GM21825 (cell line): ENCODE measurements around the gene PPFIA4.

Experiments used
- ATAC-seq: cut with Tn5 transposase; IDR thresholded peaks from one replicate; pipeline ENCODE4 v1.9.1; 2021; ENCODE audit warnings: mild to moderate bottlenecking, moderate library complexity; ENCODE audit not compliant: unreplicated experiment

Gene PPFIA4

DNA sequence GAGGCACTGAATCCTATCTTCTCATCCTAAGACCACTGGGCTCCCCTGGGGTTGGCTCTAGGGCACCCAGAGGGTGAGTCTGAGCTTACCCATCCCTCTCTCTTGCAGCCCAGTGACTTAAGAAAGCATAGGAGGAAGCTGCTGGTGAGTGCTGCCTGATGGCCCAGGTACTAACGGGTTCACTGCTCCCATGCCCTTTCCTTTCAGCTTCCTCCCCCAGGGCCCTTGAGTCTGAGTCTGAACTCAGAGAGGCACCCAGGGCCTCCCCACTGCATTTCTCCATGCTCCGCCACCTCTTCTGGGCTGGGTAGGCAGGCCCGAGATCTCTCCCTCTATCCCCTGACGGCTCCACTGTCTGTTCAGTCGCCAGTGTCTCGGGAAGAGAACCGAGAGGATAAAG lies 29.7 kb downstream of the PPFIA4 start:
- ATAC-seq, result no peak

DNA sequence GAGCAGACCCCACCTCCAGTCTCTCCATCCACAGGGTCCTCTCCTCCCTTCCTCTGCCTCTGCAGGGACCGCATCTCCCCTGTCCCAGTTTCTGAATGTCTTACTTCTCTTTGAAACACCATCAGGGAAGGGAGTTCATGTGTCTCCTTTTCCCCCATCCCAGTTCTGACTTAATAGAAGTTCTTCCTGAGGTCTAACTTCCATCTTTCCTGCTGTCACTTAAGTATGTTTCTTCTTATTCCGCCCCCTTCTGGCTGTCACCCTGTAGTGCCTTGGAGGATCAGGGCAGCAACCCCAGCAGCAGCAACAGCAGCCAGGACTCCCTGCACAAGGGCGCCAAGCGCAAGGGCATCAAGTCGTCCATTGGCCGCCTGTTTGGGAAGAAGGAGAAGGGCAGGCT lies 30.2 kb downstream of the PPFIA4 start:
- ATAC-seq, result no peak

DNA sequence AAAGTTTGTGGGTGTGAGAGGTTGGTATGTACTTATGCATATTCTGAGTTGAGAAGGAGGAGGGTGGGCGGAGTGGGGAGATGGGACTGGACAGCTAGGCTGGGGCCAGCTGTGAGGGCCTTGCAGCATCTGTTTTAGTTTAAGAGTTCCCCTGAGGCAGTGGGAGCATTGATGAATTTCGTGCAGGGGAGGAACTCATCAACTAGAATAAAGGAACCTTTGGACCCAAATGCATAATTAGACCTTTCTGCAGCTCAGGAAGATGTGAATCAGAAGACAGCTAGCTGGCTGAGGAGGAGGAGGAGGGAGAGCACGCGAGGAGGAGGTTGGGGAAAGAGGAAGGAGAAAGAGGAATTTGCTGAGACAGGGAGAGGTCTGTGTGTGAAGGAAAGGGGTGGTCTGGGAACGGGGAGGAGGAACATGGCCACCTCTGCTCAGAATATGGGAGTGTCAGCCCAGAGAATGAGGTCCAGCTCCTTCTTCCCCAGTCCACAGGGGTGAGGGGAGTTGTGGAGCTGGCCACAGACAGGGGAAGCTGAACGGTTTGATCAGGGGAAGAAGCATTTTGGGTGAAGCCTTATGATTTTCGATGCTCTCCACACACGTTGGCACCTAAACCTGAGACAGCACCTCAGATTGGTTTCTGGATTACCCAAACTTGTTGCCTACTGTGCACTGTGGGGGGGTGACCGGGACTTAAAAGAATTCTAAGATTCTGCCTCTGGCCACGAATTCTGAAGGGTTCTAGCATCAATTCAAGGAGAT lies 31.8 kb downstream of the PPFIA4 start:
- no peak for ATAC-seq

DNA sequence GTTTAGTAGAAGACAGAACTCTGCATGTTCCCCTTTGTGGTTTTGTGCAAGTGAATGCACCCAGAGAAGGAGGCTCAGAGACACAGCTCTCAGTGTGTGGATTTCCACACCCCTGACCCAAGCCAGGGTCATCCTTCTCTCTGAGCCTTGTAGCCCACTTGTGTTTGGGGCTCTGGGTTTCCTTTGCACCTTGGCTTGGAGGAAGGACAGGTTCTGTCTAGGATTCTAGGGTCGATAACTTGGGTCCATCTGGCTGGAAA lies 32.3 kb downstream of the PPFIA4 start:
- no peak for ATAC-seq

DNA sequence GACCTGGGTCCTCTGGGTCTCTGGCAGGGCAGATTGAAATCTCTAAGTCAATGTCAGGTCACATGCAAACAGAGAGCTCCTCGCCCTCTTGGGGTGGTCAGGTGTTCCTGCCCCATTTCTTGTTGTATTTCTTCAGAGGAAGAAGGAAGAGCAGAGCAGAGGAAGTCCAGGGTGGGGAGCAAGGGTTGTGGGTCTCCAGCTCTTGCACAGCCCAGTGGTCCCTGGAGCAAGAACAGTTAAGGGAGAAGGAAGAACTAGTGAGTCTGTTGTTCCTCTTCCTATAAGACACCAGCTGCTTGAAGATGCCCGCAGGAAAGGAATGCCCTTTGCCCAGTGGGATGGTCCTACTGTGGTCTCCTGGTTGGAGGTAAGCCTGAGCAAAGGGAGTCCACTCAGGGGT lies 33.2 kb downstream of the PPFIA4 start:
- ATAC-seq, result no peak

DNA sequence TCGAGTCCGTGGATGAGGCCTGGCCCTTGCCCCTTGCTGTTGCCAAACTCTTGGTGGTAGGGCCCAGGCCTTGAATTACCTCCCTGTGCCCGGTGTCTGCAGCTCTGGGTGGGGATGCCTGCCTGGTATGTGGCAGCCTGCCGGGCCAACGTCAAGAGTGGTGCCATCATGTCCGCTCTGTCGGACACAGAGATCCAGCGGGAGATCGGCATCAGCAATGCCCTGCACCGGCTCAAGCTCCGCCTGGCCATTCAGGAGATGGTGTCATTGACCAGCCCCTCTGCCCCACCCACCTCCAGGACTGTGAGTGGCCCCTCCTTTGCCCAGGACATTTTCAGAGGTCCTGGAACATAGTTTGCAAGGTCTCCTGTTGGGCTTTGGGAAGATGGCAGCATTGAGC lies 33.8 kb downstream of the PPFIA4 start:
- no peak for ATAC-seq

DNA sequence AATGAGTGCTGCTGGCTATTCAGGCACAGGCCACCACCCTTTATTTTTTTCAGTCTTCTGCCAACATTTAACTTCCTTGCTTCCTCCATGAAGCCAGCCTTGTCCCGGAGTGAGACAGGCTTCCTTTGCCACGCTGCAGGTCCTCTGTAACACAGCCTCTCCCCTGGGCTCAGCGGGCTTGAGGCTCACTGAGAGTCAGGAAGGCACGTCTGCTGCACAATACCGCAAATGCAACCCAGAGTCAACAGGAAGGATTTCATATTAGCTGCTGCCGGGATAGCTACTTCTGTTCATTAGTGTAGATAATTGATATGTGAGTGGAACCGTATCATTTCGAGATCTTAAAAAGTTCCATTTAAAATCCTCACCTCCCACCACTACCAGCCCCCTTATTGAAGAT lies 37.0 kb downstream of the PPFIA4 start:
- ATAC-seq, result no peak

DNA sequence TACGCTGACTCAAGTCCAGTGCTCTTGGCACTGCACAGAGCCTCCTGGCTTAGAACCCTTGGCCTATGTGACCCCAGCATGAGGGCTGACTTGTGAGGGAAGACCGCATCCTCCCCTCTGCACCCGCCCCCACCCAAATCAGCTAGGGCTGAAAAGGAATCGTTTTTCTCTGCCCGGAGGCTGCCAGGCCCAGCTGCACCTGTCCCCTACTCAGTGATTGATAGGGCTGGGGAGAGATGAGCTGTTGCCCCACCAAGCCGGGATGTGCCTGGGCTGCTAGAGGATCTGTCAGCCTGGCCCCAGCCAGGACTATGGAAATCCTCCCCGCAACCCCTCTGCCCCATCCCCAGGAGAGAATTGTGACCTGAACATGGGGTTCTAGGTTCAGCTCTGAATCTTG lies 38.9 kb downstream of the PPFIA4 start:
- ATAC-seq, result no peak

DNA sequence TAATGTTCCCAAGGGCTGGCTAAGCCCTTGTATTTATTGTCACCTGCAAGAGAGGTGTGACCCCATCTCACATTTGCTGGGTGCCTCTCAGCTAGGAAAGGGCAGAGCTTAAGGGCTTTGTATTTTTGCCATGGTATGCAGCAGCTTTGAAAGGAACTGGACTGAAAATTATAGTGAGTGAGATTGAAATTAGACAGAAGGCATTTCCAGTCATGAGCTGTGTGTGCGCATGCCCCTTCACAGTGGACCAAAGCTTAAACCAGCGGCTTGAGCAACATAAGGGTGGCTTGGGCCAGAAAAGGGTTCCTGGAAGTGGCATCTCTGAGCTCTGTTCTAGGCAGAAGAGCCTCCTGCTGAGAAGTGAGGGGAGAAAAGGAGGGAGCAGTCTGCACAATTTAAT lies 39.7 kb downstream of the PPFIA4 start:
- ATAC-seq, result no peak

DNA sequence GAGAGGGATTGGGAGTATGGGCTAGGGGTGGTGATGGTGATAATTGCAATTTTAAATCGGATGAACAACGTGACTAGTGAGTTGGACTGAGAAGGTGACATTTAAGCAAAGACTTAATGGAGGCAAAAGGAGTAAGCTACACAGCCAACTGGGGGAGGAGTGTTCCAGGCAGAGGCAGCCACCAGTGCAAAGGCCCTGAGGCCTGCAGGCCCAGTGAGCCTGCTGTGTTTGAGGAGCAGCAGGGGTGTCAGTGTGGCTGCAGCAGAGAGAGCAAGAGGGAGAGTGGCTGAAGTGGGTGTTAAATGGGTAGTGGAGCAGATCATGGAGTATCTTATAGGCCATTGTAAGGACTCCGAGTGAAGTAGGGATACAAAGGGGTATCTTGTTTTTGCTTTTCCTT lies 40.7 kb downstream of the PPFIA4 start:
- ATAC-seq, result no peak

DNA sequence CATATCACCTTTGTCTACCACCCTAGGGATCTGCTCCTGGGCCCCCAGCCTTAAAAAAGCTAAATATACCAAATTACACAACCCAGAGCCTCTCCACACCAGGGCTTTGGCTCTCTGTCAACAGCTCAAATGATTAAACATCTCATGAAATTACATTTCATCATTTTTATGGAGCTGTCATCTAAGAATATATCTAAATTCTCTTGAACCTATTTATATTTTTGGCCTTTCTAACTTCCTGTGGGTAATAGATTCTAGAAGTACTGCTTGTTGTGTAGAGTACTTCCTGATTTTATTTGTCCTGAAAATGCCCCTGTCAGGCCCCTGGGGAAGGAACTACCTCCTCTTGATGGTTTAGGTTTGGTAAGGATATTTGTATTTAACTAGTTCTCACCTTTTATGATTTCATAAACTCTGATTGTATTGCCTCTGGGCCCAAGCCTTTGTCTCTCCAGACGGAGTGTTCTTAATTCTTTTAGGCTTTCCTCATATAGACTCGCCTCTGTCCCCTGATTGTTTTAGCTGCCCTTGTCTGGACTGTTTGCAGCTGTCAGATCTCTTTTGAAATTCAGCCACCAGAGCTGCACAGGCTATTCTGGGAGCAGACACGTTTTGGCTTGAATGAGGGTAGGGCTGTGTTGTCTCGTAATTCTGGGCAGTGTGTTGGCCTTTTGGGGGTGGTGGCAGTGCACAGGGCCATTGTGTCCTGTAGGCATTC lies 42.9 kb downstream of the PPFIA4 start:
- no peak for ATAC-seq

DNA sequence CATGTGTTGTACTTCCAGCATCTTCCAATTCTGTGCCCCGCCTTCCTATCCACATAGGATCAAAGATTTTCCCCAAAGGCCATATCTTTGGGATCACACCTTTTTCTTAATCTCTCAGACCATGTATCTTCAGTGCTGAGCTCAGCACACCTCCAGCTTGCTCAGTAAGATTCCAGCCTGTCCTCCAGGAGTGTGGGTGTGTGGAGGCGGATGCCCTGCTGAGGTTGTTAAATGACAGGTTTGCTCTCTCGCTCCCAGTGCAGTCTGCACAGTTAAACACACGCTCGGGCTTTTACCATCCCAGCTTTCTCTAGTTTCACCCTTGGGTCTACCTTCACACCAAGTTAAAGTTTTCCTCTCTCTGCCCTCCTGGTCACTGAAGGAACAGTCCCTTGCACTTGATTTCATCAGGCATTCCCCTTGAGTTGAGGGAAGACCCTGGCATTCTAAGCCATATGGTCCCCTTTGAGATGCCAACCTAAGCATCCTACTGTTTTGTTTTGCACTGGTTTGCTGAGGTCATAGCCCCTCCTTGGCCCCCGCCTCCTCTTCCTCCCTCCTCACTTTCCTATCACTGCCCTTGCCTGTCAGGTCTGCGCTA lies 45.8 kb downstream of the PPFIA4 start:
- no peak for ATAC-seq

DNA sequence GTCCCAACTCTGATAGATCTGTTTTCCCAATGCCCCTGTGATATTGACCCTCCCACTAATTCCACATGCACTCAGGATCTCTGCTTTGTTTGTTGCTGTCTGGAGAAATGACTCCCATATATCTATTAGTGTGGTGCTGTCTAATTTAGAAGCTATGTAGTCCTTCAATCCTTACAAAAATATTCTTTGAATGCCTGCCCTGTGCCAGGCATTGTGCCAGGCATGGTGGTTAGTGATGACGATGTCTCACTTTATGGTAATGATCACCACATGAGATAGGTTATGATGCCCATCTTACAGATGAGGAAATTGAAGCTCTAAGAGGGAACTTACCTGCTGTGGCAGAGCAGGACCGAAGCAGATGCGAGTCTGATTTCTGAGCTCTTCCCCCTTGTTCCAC lies 46.6 kb downstream of the PPFIA4 start:
- ATAC-seq, result no peak

DNA sequence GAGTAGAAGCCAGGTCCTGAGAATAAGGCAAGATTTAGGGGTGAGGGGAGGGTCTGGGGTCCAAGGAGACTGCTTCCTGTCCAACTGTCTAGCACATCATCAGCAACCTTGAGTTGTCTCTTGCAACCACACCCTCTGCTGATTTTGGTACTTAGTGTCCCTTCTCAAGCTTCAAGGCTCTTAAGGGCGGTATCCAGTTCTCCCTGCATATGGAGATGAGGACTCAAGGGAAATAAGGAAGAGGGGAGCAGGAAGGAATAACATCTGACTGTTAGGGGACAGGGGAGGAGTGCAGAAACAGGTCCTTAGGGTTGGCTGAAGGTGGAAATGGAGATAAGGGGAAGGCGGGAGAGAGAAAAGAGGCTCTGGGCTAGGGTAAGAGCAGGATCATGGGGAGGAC lies 47.2 kb downstream of the PPFIA4 start:
- ATAC-seq, result no peak

DNA sequence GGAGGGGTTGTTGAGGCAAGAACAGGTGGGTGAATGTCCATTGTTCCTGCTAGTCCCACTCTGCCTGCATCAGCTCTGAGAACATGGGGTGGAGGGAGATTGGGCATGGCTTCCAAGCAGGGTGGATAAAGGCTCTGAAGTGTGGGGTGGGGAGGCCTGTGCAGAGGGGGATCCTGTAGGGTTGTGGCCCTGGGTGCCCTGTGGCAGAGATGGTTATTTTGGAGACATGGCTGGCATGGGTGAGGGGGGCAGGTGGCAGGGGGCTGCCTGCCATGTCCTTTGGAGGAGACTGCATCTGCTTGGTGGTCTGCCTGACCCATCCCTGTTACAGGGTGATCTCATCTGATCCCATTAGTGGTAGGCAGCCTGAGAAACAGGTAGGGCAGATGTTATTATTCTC lies 48.3 kb downstream of the PPFIA4 start:
- no peak for ATAC-seq

DNA sequence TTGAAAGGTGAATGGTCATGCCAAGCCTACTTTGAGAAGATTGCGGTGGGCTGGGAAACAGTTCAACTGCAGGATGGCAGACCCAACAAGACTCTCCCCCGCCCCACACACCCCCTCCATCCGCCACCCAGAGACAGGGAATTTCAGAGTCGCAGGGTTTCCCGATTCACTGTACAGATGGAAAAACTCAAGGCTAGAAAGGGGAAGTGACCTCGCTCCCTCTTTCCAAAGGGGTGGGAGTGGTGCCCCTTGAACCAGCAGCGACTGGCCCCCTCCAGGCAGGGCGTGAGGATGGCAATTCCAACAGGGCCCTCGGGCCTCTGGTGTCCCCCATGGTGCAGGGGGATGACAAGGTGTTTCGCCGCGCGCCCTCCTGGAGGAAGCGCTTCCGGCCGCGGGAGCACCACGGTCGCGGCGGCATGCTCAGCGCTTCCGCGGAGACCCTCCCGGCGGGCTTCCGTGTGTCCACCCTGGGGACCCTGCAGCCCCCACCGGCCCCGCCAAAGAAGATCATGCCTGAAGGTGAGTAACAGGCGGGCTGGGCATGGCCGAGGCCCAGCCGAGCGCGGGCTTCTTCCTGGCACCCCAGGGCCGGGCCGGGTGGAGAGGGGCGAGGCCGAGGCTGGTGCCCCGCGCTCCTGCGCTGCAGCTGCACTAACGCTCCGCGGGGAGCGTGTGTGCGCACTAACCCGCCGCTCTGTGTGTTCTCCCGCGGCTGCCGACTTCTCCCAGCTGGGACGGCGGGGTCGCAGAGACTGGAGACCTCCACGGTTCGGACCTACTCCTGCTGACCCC lies 49.1 kb downstream of the PPFIA4 start:
- ATAC-seq, result no peak

DNA sequence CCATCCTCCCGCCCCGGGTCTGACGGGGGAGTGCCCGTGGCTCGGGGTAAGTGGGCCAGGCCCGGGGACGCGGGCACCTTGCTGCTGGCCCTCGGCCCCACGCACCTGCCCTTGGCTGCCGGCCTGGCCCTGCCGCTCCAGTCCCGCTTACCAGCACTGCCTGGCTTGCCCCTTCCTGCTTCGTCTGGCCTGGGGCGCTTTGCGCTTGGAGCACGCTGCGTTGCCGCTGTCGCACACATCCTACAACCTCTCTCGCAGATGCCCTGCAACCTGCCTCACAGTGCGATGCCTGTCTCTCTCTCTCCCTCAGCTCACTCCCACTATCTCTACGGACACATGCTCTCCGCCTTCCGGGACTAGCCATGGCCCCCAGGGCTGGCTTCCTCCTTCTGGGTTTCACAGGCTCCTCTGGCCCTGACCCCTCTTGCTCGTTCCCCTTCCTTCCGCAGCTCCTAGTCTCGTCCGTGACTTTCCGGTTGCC lies 49.8 kb downstream of the PPFIA4 start:
- no peak for ATAC-seq

DNA sequence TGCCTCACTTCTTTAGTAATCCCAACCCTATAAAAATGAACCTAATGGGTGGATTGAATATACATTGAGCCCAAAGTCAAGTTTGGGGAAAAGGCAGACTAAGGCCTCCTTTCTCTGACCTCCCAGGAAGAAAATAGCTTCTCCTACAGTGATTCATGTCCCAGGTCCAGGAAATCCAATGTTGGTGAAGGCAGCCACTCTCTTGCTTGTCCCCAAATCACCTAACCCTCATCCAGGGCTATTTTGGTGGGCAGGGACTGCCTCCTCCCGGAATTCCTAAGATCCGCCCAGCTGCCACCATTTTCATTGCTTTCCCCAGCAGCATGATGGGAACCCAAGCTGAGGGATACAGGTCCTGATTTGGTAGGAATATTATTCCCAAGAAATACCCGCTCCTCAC lies 51.1 kb downstream of the PPFIA4 start:
- no peak for ATAC-seq

DNA sequence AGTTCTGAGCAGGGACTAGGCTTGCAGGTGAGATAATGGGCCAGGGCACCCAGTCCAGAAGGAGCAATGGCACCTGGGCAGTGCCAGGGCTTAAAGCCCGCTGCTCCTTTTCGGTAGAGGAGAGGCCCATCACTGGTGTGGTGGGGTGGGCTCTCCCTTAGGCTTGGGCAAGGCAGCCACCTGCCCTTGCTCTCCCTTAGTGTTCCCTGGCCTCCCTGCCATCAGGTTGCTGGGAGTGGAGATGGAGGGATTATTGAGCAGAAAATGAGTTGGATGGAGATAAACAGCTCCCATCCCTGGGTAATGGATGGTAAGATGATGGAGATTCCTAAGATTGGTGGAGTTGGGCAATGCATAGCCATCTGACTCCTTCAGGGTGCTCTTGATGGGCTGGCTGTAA lies 51.7 kb downstream of the PPFIA4 start:
- no peak for ATAC-seq

DNA sequence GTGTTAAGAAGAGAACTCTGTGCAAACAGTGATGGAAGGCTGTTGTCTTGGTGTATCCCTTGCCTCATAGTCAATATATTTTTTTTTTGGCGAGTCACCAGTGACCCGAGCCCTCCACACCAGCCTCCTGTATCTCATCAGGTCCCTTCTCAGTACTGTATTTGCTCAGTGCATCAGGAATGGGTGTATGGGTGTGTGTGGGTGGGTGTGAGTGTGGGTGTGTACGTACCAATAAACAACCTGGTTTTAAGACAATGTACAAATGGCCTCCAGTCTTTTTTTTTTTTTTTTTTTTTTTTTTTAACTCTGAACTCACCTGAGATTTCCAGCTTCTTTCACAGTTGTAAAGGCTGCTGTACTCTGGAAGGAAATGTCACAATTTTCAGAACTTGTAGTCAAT lies 52.2 kb downstream of the PPFIA4 start:
- ATAC-seq, result no peak

DNA sequence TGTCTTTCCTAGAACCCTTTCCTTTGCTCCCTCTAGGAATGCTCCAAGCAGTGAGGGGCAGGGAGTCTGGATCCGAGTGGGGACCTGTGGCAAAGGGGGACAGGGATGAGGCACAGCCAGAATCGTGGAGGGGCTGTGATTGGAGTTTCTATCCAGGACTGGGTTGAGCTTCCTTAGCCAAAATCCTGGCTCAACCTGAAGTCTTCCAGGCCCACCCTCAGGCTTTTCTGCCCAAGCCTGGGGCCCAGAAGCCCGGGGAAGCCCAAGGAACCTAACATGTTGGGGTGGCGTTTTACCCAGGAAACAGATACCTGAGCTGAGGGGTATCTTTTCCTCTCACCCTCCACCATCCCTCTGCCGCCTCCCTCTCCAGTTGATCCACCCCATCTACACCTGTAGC lies 54.2 kb downstream of the PPFIA4 start:
- no peak for ATAC-seq
